GM13977 (cell line): ENCODE measurements around the gene EIF4H.
"Not testable (repeated sequence)": the region's sequence is repeated elsewhere in the genome, so short reads cannot be mapped to it uniquely, and the experiment has no call there.

Experiments
- DNase-seq: peaks from one replicate; pipeline ENCODE4 v3.0.0; 2012; ENCODE audit warnings: low spot score
- in situ Hi-C: fragments of 300-500 bp; cut with MboI; formaldehyde crosslinking; loops from one replicate; pipeline ENCODE4 v1.12.0; 2022; ENCODE audit warnings: low sequenced_read_pairs, low pct_unique_long_range_greater_than_20kb, mixed read lengths, inconsistent platforms; ENCODE audit not compliant: unreplicated experiment
- TF ChIP-seq, protein P1 (sequence below): IDR thresholded peaks from 2 replicates; pipeline ENCODE4 v1.5.1; 2012; ENCODE audit warnings: mild to moderate bottlenecking, control low read depth; ENCODE audit not compliant: insufficient read depth; ENCODE audit errors: extremely low read depth, missing control alignments

Gene EIF4H

DNA sequence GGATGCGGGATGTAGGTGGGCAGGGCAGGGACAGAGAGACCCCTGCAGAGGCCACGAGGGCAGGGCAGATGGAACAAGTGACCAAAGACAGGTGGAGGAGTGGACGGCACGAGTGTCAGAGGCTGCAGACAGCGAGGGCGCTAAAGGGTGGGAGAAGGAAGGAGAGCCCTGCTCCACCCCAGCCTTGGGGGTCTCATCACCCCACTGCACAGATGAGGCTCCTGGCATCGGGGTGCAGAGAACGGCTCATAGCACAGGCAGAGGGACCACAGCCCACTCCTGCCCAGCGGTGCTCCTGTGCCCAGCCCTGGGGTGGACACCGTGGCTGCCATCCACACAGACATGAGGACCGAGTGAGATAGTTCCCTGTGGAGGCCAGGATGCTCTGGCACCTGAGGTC is 33.4 kb downstream of the EIF4H start:
- TF ChIP-seq, protein P1, sequence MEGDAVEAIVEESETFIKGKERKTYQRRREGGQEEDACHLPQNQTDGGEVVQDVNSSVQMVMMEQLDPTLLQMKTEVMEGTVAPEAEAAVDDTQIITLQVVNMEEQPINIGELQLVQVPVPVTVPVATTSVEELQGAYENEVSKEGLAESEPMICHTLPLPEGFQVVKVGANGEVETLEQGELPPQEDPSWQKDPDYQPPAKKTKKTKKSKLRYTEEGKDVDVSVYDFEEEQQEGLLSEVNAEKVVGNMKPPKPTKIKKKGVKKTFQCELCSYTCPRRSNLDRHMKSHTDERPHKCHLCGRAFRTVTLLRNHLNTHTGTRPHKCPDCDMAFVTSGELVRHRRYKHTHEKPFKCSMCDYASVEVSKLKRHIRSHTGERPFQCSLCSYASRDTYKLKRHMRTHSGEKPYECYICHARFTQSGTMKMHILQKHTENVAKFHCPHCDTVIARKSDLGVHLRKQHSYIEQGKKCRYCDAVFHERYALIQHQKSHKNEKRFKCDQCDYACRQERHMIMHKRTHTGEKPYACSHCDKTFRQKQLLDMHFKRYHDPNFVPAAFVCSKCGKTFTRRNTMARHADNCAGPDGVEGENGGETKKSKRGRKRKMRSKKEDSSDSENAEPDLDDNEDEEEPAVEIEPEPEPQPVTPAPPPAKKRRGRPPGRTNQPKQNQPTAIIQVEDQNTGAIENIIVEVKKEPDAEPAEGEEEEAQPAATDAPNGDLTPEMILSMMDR = no peak
- no peak for DNase-seq
- in situ Hi-C loops = loop anchor here (5.0 kb wide), 1 partner anchor 195 kb away; no protein-coding TSS in a partner anchor

DNA sequence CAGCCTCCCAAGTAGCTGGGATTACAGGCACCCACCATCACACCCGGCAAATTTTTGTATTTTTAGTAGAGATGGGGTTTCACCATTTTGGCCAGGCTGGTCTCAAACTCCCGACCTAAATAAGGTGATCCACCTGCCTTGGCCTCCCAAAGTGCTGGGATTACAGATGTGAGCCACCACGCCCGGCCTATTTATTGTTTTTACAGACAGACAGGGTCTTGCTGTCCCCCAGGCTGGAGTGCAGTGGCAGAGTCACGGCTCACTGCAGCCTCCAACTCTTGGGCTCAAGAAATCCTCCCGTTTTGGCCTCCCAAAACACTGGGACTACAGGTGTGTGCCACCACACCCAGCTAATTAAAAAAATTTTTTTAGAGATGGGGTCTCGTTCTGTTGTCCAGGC is 34.1 kb downstream of the EIF4H start:
- in situ Hi-C loops = loop anchor here (5.0 kb wide), 1 partner anchor 194 kb away; no protein-coding TSS in a partner anchor
- DNase-seq = not testable (repeated sequence)

DNA sequence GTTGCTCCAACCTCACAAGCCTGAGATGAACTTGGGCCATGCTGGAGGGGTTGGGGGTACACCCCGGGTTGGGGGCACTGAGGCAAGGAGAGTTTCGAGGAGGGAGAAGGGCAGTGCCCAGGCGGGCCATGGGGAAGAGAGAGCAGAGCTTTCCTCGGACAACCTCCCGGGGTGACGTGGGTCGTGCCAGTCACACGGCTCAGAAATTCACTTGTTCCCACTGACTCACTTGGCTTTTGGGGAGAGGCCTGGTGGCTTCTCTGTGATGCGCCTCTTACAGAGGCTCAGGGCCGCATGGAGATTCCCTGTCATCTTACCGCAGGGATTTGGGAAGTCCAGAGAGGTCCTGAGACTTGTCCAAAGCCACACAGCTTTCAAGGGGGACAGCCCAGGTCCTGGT is 38.5 kb downstream of the EIF4H start:
- in situ Hi-C loops = no loop called here
- no peak for DNase-seq
- TF ChIP-seq, protein P1 = no peak

DNA sequence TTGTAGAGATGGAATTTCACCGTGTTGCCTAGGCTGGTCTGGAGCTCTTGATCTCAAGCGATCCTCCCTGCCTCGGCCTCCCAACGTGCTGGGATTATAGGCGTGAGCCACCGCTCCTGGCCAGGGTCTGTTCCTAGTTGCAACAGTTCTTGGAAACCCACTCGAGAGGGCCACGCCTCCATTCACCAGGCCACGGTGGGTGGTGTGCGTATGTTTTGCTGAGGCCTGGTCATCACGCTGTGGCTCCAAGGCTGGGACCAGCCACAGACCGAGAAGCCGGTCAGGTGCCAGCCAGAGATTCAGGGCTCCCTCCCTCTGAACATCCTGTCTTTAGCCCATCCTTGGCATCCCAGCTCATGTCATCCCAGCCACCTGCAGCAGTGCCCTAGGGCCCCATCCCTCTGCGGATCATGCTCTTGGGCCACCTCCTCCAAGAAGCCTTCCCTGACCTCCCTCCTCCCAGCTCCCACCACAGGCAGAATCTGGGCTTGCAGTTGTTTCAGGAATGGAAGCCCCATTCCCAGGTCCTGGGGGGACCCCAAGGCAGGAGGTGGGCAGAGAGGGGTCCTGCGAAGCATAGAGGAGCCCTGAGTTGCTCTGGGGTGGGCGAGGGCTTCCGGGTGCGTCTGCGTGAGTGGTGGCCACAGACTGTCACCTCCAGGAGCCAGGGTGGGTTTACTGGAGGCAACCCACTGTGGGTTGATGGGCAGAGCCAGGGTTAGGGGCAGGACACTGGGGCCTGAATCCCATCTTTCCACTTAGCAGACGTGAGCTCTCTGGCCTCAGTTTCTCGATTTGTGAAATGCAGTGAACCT is 40.9 kb downstream of the EIF4H start:
- TF ChIP-seq, protein P1 = no peak
- in situ Hi-C loops = no loop called here
- no peak for DNase-seq

DNA sequence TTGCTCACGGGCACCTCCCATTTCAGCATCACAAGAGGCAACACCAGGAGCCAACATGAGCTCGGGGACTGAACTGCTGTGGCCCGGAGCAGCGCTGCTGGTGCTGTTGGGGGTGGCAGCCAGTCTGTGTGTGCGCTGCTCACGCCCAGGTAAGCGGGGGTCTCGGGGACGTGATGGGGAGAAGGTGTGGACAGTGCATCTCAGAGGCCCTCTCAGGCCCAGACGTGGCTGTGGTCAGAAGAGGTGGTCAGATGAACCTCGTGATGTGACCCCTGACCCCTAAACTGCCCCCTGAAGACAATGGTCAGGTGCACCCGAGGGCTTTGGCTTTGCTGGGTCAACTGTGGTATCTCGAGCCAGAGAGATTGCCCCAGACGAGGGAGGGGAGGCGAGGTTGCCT is 41.8 kb downstream of the EIF4H start:
- DNase-seq = no peak
- TF ChIP-seq, protein P1 = no peak
- in situ Hi-C loops = no loop called here

DNA sequence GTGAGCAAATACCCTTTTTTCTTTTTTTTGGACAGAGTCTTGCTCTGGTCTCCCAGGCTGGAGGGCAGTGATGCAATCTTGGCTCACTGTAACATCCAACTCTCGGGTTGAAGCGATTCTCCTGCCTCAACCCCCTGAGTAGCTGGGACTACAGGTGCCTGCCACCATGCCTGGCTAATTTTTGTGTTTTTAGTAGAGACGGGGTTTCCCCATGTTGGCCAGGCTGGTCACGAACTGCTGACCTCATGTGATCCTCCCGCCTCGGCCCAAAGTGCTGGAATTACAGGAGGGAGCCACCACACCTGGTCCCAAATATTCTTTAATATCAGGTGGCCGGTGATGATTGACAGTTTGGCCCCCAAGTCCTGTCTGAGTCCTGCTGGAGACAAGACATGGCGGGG is 42.2 kb downstream of the EIF4H start:
- in situ Hi-C loops = no loop called here
- DNase-seq = no peak
- TF ChIP-seq, protein P1 = no peak
